Measurements from ENCODE around the gene ACADS.

DNA sequence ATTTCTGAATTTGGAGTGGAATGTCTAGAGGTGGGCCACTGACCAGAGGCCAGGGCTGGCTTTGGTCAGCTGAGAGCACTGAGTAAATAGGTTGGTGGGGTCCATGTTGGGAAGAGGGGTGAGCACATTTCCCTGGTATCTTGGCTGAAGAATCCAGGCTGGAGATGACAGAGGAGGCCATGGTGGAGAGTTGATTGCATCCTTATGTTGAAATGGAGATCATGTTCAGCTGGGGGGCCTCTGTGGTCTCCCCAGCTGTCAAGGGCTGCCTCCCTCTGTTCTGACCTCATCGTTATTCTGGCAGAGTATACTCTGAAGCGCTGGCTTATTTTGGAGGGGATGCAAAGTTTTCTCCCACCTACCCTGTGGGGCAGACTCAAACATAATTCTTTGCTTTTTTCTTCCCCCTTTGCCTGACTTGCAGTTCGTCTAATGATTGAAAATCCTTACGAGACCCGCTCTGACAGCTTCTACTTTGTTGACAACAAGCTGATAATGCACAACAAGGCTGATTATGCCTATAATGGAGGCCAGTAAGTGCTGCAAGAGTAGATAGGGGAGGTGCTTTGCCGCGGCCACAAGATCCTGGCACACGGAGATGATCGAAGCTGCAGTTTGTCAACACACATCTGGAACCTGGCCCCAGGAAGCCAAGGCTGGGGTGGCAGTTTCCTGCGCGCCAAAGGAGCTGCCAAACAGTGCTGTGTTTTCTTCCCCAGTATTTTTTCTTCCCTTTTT lies 6.0 kb upstream of the ACADS start:
- TF ChIP-seq, protein P1, sequence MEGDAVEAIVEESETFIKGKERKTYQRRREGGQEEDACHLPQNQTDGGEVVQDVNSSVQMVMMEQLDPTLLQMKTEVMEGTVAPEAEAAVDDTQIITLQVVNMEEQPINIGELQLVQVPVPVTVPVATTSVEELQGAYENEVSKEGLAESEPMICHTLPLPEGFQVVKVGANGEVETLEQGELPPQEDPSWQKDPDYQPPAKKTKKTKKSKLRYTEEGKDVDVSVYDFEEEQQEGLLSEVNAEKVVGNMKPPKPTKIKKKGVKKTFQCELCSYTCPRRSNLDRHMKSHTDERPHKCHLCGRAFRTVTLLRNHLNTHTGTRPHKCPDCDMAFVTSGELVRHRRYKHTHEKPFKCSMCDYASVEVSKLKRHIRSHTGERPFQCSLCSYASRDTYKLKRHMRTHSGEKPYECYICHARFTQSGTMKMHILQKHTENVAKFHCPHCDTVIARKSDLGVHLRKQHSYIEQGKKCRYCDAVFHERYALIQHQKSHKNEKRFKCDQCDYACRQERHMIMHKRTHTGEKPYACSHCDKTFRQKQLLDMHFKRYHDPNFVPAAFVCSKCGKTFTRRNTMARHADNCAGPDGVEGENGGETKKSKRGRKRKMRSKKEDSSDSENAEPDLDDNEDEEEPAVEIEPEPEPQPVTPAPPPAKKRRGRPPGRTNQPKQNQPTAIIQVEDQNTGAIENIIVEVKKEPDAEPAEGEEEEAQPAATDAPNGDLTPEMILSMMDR (IDR thresholded peaks at IDR 0.05): no peak
- TF ChIP-seq POLR2A (IDR thresholded peaks at IDR 0.05): no peak
